Cardiac muscle cell (in vitro differentiated cells and primary cell): Measurements from ENCODE around the gene RAB3D. TPM values are rescaled to one million over a fixed set of nuclear protein-coding genes. Genes with fewer than 3 reads are reported as not detected.

Experiments
- DNase-seq, 2 donors: peaks; one replicate each; pipeline versions ENCODE4 v3.0.0 to v3.0.0-alpha.2; 2010 to 2017; ENCODE audit warnings: low read depth in 1 of 2, low spot score in 1 of 2
- H3K27ac ChIP-seq: fragments of 200-600 bp; sonication (generic); 2 replicates; pipeline ENCODE4 v1.5.1; 2016
- H3K27me3 ChIP-seq: fragments of 200-600 bp; sonication (generic); 2 replicates; pipeline ENCODE4 v1.6.0; 2016; ENCODE audit warnings: control low read depth
- H3K36me3 ChIP-seq: fragments of 200-600 bp; sonication (generic); 2 replicates; pipeline ENCODE4 v1.5.1; 2016; ENCODE audit warnings: control low read depth
- H3K4me1 ChIP-seq: fragments of 200-600 bp; sonication (generic); 2 replicates; pipeline ENCODE4 v1.8.1; 2017; ENCODE audit warnings: low read depth, mild to moderate bottlenecking, mixed run types
- H3K4me3 ChIP-seq: fragments of 200-600 bp; sonication (generic); 2 replicates; pipeline ENCODE4 v1.5.1; 2016; ENCODE audit warnings: mild to moderate bottlenecking
- H3K9me3 ChIP-seq: fragments of 200-600 bp; sonication (generic); 2 replicates; pipeline ENCODE4 v1.5.1; 2017; ENCODE audit warnings: low read depth, mild to moderate bottlenecking, control low read depth
- CTCF ChIP-seq: IDR thresholded peaks from 2 replicates; pipeline ENCODE4 v1.5.1; 2012; ENCODE audit warnings: low read depth, mild to moderate bottlenecking, low read length
- polyA plus RNA-seq: library from polyadenylated mRNA; unstranded; fragments of >200 nt; fragmentation: Nextera tagmentation; extraction: Ambion mirVana; gene quantifications from 2 replicates; pipeline ENCODE4 v1.2.1, GENCODE V29; 2016
- total RNA-seq: library from RNA; depleted of rRNA; stranded (reverse); fragments of >200 nt; gene quantifications from 2 replicates; pipeline ENCODE4 v1.2.3, GENCODE V29; 2016

The RAB3D gene
- 14.6 and 19.1 TPM in 2 replicates for total RNA-seq
- polyA plus RNA-seq, result 10.2 and 10.8 TPM in 2 replicates

GRCh38 chr19:11339254-11340098, at the start of gene RAB3D:
RAB3D (minus strand) TSS chr19:11339657; CDS start chr19:11337399, 2,258 bp downstream.
- peak; percentile 94 to 97 for DNase-seq
- Histone ChIP-seq H3K9me3 (no peaks in the 10 kb centered on the region), H3K4me1 (no peaks in the 10 kb centered on the region), H3K27me3 (no peaks in the 10 kb centered on the region), H3K27ac (no peak within 1 kb of the TSS), H3K4me3 (peak within 1 kb of the TSS; percentile 66), H3K36me3 (no peaks in the 10 kb centered on the region)
- TF ChIP-seq CTCF, result no peak

GRCh38 chr19:11387162-11388034, 47.9 kb upstream of the RAB3D start:
- Histone ChIP-seq H3K4me3 (no peak overlapping the region), H3K9me3 (no peaks in the 10 kb centered on the region), H3K27ac (no peak overlapping the region), H3K36me3 (no peaks in the 10 kb centered on the region), H3K4me1 (peaks cover 7% of the 10 kb centered on the region), H3K27me3 (no peaks in the 10 kb centered on the region)
- no peak for TF ChIP-seq CTCF
- DNase-seq, result no peak

- H3K36me3 ChIP-seq, result no peaks in the 10 kb centered on the region
- TF ChIP-seq CTCF, result no peak
- no peaks in the 10 kb centered on the region for H3K9me3 ChIP-seq
- peaks cover 7% of the 10 kb centered on the region for H3K4me1 ChIP-seq
- DNase-seq, result no peak
- H3K27me3 ChIP-seq, result no peaks in the 10 kb centered on the region
- H3K27ac ChIP-seq, result peak overlapping the region; percentile 64
- H3K4me3 ChIP-seq, result no peak overlapping the region
Observed at GRCh38 chr19:11384778-11385129, 45.3 kb upstream of the RAB3D start.

- Histone ChIP-seq H3K4me1 (peaks cover 7% of the 10 kb centered on the region), H3K9me3 (no peaks in the 10 kb centered on the region), H3K27ac (peak overlapping the region; percentile 64), H3K36me3 (no peaks in the 10 kb centered on the region), H3K4me3 (peak overlapping the region; percentile 54), H3K27me3 (no peaks in the 10 kb centered on the region)
- no peak for TF ChIP-seq CTCF
- DNase-seq, result peak in 1 of 2 donors; percentile 25
Observed at GRCh38 chr19:11383706-11384048, 44.2 kb upstream of the RAB3D start.

- H3K36me3 ChIP-seq, result no peaks in the 10 kb centered on the region
- DNase-seq, result peak; percentile 42 to 83
- H3K4me1 ChIP-seq, result peaks cover 7% of the 10 kb centered on the region
- peak overlapping the region; percentile 54 for H3K4me3 ChIP-seq
- peak; percentile 80 for TF ChIP-seq CTCF
- H3K27me3 ChIP-seq, result no peaks in the 10 kb centered on the region
- peak overlapping the region; percentile 64 for H3K27ac ChIP-seq
- H3K9me3 ChIP-seq, result no peaks in the 10 kb centered on the region
Observed at GRCh38 chr19:11382898-11383705, 43.6 kb upstream of the RAB3D start.
